GM18861 (cell line): ENCODE measurements around the gene ZBTB20.
A peak's percentile ranks its signal among the peaks of the same experiment; 100 is the strongest.
"Not testable (repeated sequence)": the region's sequence is repeated elsewhere in the genome, so short reads cannot be mapped to it uniquely, and the experiment has no call there.

Source experiments
- ATAC-seq: cut with Tn5 transposase; IDR thresholded peaks from one replicate; pipeline ENCODE4 v1.9.1; 2021; ENCODE audit not compliant: unreplicated experiment

The ZBTB20 gene

DNA sequence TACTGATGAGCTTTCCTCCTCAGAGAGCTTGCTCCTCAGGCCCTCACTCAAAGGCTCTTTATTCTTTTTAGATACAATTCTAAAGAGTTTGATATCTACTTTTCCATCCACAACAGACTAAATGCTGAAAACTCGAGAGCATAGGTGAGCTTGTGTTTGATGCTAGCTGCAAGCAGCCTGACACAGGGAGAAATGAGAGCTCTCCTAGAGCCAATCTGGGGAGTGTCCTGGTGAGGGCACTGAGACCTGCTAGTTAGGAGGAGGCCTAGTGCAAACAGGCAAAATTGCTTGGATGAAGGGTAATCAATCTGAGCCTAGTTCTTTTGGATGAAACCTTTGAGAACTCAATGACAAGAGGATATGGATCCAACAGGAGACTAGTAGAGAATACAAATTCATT is 300.8 kb downstream of the ZBTB20 start:
- no peak for ATAC-seq

DNA sequence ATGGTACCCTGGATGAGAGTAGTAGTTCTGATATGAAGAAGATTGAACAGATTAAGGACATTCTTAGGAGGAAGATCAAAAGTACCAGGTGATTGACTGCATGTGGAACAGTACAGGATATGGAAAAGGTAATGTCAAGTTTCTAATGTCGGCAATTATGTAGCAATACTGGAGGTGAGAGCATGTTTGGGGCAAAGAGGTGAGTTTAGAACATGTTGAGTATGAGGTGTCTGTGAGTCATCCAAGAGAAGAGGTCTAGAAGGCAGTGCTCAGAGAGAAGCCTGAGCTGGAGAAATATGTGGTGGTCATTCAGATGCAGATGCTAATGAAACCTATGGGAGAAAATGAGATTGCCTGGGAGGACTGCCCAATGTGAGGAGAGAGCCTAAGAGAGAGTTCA is 305.6 kb downstream of the ZBTB20 start:
- ATAC-seq = no peak

DNA sequence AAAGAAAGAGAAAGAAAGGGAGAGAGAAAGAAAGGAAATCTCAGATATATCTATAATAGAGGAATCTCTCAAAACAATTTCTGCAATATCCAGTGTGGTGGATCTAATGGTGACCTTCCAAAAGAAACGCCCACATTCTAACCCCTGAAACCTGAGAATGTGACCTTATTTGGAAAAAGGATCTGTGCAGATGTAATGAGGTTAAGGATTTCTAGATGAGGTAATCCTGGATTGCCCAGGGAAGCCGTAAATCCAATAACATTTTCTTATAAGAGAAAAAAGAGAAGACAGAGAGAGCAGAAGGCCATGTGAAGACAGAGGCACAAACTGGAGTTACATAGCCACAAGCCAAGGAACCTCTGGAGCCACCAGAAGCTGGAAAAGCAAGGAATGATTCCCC is 307.6 kb downstream of the ZBTB20 start:
- no peak for ATAC-seq

DNA sequence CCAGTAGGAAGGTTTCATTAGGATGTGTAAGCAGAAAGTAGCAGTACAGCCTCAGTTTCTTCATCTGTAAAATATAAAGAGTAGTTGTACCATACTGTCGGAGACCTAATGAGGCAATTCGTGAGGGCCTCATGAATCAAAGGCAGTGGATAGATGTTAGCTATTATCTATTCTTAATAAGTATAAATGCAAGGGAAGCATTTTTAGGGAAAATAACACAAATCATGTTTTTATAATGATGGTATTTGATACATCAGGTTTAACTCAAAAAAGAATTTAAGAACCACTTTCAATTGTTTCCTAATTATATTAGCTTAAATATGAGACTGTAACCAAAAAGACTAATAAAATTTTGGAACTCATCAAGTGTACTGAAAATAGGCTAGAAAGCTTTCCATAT is 309.1 kb downstream of the ZBTB20 start:
- no peak for ATAC-seq

DNA sequence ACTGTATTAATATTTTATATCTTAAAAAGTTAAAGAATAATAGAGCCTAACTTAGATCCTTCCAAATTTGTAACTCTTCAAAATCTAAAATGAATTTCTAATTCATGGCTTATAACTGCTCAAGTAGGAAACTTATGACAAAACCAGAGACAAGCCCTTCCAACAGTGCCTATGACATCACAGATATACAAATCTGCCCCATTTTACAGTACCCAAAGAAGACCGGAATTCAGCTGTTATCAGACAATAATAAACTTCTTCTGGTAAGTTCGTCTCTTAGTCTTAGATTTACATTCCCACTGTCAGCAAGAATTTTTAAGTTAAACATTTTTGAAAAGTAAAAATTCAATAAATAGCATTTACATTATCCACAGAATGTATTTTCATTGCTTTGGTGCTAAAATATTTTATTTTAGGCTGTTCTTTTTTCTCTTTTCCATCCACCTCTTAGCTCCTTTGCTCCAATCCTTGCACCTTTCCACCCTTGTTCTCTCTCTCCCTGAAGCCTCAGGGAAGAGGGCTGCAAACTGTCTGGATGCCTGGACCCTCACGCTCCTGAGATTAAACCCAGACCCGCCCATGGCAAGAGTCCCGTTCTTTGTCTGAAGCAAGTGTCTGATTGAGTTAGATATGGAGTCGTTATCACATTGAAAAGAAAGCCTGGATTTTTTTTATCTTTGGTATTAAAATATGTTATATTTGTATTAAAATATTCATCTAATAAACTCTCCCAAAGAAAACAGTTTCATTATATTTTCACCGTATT is 312.7 kb downstream of the ZBTB20 start:
- no peak for ATAC-seq

DNA sequence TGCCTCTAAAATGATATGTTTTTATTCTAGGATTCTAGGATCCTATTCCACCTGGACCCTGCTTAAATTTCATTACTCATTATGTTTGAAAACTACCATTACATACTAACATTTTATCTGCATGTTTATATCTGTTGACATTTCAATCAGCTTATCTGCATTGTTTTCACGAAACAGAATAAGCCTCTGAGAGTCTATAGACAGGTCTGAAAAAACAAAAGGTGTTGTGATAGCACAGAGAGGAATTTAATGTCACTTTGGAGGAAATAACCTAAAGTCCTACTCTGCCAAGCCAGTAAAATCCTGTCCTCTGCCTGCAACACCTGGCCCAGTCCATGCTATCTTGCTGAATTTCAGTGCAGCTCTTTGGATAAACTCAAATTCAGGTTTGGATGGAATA is 315.2 kb downstream of the ZBTB20 start:
- ATAC-seq = no peak

DNA sequence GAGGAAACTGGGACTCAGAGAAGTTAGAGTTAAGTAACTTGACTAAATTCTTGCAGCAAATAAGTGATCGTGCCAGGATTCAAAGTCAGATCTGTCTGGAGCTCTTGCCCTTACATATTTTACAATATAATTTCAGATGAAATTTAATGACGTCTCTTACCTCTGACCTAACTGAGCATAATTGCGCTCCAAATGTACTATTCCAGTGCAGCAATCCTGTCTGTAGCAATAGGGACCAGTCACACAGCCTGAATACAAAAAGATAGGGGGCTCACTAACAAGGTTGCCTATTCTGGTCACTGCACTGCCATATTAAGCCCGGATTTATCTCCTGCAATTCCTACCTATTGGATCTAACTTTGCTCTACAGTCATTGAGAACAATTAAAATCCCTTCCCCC is 316.4 kb downstream of the ZBTB20 start:
- no peak for ATAC-seq

DNA sequence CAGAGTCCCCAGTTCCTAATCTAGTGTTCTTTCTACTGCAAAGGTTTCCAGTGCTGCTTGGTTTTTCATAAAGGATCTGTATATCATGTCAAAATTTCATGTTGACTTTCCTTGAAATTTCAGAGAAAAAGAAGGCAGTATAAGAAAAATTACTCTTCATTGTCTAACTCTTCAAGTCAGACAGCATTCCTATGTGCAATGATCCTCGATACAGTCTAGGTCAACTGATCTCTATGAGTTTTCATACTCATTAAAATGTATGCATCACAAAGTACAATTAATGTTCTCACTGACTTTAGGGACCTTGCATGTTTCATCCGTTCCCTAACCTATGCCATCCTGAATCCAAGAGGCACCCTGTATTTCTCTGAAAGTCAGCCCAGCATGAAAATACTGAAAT is 317.3 kb downstream of the ZBTB20 start:
- ATAC-seq = no peak

DNA sequence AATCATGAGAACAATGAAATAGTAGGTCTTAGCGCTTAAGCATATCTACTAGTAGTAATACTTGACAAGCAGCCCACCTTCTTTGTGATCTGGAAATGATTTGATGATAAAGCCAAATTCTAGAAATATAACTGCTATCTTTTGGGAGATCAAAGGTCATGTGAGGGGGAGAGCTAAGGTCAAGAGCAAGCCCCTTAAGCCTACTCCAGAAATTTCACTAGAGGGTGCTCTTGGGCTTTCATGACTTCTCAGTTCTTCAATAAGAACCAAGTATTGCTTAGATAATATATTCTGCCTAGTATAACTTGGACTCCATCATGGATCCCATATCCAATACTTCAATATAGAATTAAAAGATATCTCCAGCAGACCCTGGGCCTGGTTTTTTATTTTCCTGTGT is 319.6 kb downstream of the ZBTB20 start:
- ATAC-seq = peak; percentile 75

DNA sequence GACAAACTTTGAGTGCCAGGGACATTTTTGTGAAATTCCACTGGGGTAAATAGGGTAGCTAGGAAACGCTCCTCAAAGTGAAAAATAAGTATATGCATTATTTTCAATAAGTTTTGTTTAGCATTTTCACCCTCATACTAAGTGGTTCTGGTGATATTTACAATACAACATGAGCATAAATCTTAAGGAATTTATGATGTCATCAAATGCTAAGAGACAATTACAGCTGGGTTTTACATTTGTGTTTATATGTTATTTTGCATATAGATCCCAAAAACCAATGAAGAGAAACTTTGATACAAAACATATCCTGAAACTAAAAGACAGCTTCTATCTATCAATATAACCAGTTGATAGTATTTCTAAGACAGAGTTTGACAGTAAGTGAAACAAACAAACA is 323.1 kb downstream of the ZBTB20 start:
- no peak for ATAC-seq

DNA sequence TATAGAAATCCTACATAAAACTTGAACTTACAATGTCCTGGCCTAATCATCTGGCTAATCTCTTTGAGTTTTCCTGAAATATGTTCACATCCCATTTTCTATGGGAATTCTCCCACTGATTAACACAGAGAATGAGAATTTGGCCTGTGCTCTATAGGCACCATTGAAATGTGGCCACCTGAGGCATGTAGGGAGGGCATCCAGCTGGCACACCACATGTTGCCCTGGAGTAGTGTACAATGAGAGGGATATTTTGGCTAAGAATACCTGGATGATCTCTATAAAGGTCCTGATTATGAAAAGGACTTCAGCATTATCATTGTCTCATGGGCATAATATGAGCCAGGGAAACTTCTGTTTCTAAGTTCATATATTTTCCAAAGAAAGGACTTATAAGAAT is 324.0 kb downstream of the ZBTB20 start:
- ATAC-seq = no peak

DNA sequence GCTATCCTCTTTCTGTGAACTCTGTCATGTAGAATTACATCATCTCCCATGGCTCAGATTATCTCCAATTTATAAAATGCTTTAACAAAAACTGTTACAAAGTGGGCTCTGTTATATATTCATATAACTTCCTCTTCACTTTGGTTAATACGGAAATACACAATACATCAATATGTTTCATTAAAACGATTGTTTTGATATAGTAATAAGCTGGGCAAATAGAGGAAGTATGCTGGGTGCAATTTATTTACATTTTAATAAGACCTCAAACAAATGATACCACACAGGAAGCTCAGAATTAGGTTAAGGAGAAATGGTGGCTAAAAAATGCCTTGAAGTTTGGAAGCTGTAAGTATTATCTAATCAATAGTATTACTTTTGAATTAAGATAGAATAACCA is 331.0 kb downstream of the ZBTB20 start:
- no peak for ATAC-seq

DNA sequence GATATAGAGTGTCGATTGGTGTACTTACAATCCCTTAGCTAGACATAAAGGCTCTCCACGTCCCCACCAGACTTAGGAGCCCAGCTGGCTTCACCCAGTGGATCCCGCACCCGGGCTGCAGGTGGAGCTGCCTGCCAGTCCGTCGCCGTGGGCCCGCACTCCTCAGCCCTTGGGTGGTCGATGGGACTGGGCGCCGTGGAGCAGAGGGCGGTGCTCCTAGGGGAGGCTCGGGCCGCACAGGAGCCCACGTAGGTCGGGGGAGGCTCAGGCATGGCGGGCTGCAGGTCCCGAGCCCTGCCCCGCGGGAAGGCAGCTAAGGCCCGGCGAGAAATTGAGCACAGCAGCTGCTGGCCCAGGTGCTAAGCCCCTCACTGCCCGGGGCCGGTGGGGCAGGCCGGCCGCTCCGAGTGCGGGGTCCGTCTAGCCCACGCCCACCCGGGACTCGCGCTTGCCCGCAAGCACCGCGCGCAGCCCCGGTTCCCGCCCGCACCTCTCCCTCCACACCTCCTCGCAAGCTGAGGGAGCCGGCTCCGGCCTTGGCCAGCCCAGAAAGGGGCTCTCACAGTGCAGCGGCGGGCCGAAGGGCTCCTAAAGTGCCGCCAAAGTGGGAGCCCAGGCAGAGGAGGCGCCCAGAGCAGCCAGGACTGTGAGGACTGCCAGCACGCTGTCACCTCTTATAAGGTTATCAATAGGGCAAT is 334.4 kb downstream of the ZBTB20 start:
- ATAC-seq = not testable (repeated sequence)

DNA sequence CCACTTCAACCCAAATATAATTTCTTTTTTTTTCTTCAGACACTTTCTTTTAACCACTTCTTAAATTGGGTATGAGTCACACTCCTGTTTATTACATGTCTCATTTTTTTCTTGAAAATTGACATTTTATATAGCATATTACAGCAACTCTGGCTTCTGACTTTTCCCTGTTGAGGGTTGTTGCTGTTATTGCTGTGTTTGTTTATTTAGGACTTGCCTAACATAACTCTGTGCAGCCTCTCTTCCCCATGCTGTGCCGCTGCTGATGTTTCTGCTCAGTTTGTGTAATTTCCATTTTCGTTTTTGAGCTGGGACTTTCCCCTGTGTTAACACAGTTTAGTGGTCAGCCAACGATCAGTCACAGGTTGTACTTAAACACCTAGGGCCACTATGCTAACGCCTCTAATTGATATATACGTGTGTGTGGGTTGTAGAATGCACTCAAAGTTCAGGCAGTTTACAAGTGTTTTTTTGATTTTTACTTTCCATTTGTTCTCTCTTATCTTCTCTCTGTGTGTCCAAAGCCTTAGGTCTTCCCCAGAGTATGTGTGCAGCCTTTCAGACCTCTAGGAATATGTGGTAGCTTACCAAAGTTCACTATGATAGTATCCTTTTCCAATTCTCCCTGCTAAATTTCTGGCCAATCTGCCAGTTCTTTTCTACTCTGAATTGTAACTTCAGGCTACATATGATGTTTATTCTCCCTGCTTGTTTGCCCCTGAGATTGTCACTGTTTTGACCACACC is 337.2 kb downstream of the ZBTB20 start:
- ATAC-seq = peak; percentile 100

DNA sequence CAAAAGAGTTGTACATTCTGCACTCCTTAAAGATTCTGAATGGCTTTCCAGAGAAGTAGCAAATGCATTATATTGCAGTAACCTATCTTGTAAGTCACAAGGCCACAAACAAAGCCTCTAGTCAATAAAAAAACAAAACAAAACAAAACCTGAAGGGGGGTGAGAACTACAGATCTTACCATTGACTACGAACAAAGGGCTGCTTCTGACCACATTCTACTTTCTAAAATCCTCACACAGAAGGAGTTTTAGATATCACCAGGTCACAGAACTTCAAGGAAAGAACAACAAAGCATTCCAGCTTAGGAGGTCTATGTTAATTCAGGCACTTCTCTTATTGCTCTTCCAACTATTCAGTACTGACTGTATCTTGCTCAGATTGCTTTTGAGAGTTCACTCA is 343.0 kb downstream of the ZBTB20 start:
- ATAC-seq = no peak

DNA sequence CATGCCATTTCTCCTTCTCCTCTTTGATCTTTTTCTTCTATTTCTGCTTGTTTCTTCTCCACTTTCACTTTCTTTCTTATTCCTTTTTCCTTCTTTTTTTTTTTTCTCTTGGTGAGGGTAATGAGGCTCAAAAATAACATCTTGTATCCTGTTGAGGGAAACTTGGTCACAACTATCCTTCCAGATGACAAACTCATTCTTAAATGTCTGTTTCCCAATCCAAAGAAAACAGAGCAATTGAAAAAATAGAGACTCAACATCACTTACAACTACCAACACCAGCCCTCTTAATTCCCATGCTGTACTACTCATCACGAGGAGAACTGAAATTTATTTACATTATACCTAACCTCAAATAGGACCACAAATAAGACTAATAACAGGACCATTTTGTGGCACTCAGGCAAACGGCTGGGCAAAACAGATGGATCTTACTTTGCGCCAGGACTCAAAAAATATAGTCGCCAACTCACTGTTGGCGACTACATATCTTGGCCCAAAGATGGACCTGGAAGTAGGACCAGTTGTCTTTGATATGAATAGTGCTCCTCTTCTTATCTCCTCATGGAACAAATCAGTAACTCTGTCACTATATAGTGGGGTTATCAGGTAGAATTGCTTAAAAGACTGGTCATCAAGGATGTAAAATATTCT is 343.9 kb downstream of the ZBTB20 start:
- no peak for ATAC-seq

DNA sequence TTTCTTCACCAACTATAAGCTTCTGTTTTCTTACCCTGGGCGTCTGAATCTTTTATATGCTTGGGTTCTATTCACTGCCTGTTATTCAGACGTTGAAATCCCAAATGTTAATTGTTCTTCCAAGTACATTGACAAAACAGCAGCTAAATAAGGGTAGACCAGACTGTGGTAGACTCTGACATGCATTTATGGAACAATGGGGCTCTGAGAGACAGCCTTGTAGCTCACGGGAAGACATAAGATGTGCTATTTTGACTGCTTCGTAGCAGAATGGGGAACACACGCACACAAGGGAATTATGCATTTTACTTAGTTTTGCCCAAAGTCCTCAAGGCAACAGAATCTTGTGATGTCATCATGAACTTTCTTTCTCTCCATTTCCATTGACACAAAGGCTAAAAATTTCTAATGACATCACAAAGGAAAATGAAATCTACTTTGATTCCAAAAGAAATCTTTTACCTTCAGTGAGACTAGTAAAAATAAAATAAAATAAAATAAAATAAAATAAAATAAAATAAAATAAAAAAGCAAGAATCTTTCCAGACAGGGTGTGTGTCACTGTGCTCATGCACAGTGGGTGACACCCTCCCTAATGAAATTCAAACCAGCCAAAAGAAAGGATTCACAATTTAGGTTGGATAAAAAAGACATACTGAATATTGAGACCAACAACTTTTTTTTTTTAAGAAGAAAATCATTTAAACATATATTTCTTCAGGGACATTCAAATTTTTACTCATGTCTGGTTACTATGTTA is 346.6 kb downstream of the ZBTB20 start:
- ATAC-seq = no peak

DNA sequence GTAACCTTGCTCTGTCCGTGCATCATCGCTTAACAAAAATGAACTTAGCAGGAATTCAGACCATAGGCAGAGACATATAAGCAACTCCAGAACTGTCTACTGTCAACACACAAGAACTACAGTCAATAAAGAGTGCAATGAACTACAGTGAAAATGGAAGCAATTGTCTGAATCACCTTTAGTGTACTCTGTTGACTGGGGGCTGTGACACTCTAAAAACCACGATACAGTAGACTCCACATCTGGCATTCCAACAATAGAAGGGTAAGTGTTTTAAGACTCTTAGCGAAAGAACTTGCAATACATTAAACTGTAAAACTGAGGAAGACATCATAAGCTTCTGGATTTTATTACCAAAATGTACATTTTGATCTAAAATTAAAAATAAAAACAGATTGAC is 347.3 kb downstream of the ZBTB20 start:
- ATAC-seq = no peak

DNA sequence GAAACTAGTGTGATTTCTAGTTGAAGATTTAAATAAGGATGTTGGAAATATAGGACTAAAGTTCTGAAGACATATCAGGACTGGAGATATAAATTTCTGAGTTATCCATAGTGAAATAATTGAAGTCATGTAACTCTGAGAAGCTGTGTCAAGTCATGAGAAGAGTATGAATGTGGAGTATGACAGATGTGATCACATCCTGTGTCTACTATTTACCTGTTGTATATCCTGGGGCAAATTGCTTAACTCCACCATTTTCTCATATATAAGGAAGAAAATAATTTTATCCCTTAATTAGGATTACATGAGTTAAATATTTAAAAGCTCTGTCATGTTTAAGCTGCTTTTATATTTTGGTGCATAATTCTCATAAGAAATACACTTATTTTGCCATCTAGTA is 350.3 kb downstream of the ZBTB20 start:
- no peak for ATAC-seq

DNA sequence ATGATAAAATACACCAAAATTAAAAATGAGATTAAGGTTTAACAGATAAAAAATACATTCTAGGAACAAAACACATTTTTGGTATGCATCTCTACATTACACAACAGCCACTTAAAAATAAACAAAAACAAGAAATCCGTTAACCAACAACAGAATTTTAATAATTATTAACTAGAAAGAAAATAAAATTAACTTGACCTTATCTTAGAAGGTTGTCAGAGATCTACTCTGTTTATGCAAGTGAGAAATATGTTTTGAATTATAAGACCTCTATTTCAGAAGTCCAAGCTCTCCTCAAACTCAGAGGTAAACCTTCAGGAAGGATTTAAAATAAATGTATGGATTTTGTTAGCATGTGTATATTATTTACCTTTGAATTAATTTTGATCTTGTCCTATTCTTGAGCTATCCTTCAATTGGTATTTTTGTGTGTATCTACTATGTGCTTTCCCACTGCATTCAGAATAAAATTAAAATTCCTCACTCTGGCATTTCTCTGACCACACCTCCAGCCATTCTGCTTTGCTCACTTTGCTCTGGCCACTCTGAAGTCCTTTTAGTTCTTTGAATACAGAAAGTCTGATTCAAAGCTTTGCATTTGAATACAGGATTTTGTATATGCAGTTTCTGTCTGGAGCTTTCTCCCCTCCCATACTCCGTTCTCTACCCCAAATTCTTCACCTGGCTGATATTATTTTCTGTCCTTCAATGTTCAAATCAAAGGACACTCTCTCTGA is 352.0 kb downstream of the ZBTB20 start:
- ATAC-seq = no peak
